Measurements from ENCODE around the gene ATAD1.

ATAD1 gene

GRCh38 chr10:87760195-87760905 is 57.7 kb downstream of the ATAD1 start:
- Histone ChIP-seq H3K4me2 (ENCODE audit: low read length) (no peak overlapping the region), H3K36me3 (ENCODE audit: control insufficient read depth, low read length) (peaks cover 43% of the 10 kb centered on the region), H3K27me3 (ENCODE audit: control insufficient read depth, low read length) (no peaks in the 10 kb centered on the region), H3K9me3 (ENCODE audit: control insufficient read depth, insufficient read depth, low read length) (no peaks in the 10 kb centered on the region), H4K20me1 (ENCODE audit: control insufficient read depth, insufficient read depth, low read depth, low read length) (no peaks in the 10 kb centered on the region), H3K27ac (ENCODE audit: low read depth, low read length) (no peak overlapping the region), H3K9me2 (replicated peaks; ENCODE audit: control insufficient read depth, low read length) (no peaks in the 10 kb centered on the region), H3K79me2 (ENCODE audit: control insufficient read depth, low read length) (no peaks in the 10 kb centered on the region), H3F3A (ENCODE audit: control insufficient read depth, insufficient read depth) (no peaks in the 10 kb centered on the region), H3K4me3 (ENCODE audit: low read length) (no peak overlapping the region), H3K4me1 (ENCODE audit: control insufficient read depth, low read length) (no peaks in the 10 kb centered on the region)
- TF ChIP-seq EZH2phosphoT487 (IDR thresholded peaks at IDR 0.05; ENCODE audit: borderline replicate concordance, low read length) (no peak), CTCF (IDR thresholded peaks at IDR 0.05; ENCODE audit: low read depth, low read length, poor library complexity, severe bottlenecking) (no peak)

GRCh38 chr10:87759551-87759950 is 58.5 kb downstream of the ATAD1 start:
- Histone ChIP-seq H3K4me2 (ENCODE audit: low read length) (no peak overlapping the region), H3K9me2 (replicated peaks; ENCODE audit: control insufficient read depth, low read length) (no peaks in the 10 kb centered on the region), H4K20me1 (ENCODE audit: control insufficient read depth, insufficient read depth, low read depth, low read length) (no peaks in the 10 kb centered on the region), H3K4me3 (ENCODE audit: low read length) (no peak overlapping the region), H3K27ac (ENCODE audit: low read depth, low read length) (no peak overlapping the region), H3F3A (ENCODE audit: control insufficient read depth, insufficient read depth) (no peaks in the 10 kb centered on the region), H3K79me2 (ENCODE audit: control insufficient read depth, low read length) (no peaks in the 10 kb centered on the region), H3K27me3 (ENCODE audit: control insufficient read depth, low read length) (no peaks in the 10 kb centered on the region), H3K9me3 (ENCODE audit: control insufficient read depth, insufficient read depth, low read length) (no peaks in the 10 kb centered on the region), H3K36me3 (ENCODE audit: control insufficient read depth, low read length) (peaks cover 45% of the 10 kb centered on the region), H3K4me1 (ENCODE audit: control insufficient read depth, low read length) (no peaks in the 10 kb centered on the region)
- TF ChIP-seq CTCF (IDR thresholded peaks at IDR 0.05; ENCODE audit: low read depth, low read length, poor library complexity, severe bottlenecking) (no peak), EZH2phosphoT487 (IDR thresholded peaks at IDR 0.05; ENCODE audit: borderline replicate concordance, low read length) (no peak)

- Histone ChIP-seq H3F3A (ENCODE audit: control insufficient read depth, insufficient read depth) (no peaks in the 10 kb centered on the region), H3K79me2 (ENCODE audit: control insufficient read depth, low read length) (no peaks in the 10 kb centered on the region)
Measured at GRCh38 chr10:87757685-87758084, 60.3 kb downstream of the ATAD1 start.

More at GRCh38 chr10:87757685-87758084, 60.3 kb downstream of the ATAD1 start:
- no peak overlapping the region for H3K4me2 ChIP-seq (ENCODE audit: low read length)
- no peaks in the 10 kb centered on the region for H4K20me1 ChIP-seq (ENCODE audit: control insufficient read depth, insufficient read depth, low read depth, low read length)
- H3K9me3 ChIP-seq (ENCODE audit: control insufficient read depth, insufficient read depth, low read length): no peaks in the 10 kb centered on the region
- no peak overlapping the region for H3K27ac ChIP-seq (ENCODE audit: low read depth, low read length)
- H3K4me3 ChIP-seq (ENCODE audit: low read length): no peak overlapping the region
- peaks cover 52% of the 10 kb centered on the region for H3K36me3 ChIP-seq (ENCODE audit: control insufficient read depth, low read length)
- TF ChIP-seq EZH2phosphoT487 (IDR thresholded peaks at IDR 0.05; ENCODE audit: borderline replicate concordance, low read length) (no peak), CTCF (IDR thresholded peaks at IDR 0.05; ENCODE audit: low read depth, low read length, poor library complexity, severe bottlenecking) (no peak)
- no peaks in the 10 kb centered on the region for H3K9me2 ChIP-seq (replicated peaks; ENCODE audit: control insufficient read depth, low read length)
- H3K27me3 ChIP-seq (ENCODE audit: control insufficient read depth, low read length): no peaks in the 10 kb centered on the region
- H3K4me1 ChIP-seq (ENCODE audit: control insufficient read depth, low read length): no peaks in the 10 kb centered on the region
